ENCODE measurements around the gene RAB44. TPM values are rescaled to one million over a fixed set of nuclear protein-coding genes. Genes with fewer than 3 reads are reported as not detected.
A peak's percentile ranks its signal among the peaks of the same experiment; 100 is the strongest.

Gene RAB44
- total and polyA plus RNA-seq, 8 donors = 0.06 to 0.37 (median 0.15) TPM

DNA sequence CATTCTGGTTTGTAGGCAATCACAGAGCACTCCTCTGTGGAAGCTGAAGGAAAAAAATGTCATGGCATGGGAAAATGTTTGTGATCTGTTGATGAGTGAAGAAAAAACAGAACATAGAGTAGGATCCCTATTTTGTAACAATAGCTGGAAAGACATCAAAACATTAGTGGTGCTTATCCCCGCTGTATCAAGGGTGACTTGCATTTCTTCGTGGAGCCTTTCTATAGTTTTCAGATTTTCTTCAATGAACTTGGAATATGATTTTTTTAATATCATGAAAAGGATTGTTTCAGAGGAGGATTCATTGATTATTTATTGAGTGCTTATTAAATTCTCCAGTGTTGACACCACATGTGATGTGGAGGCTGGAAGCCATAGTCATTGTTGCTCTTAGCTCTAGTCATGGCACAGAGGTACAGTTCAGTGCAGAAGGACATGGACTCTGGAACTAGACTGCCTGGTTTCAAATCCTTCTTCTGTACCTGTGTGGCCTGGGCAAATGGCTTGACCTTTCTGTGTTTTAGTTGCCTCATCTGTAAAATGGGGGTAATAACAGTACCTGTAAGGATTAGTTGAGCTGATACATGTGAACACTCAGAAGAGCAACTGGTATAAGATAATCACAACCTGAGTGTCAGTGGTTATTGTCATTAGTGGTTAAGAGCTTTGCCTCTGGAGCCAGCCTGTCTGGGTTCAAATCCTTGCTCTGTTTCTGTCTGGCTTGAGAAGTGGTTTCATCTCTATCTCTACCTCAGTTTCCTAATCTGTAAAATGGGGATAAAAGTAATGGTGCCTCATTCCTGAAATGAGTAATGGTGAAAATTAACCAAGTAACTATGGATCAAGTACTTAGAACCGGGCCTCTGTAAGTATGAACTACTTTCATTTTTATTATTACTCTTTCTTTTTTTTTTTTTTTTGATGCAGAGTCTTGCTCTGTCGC is 33.9 kb upstream of the RAB44 start:
- intact Hi-C loops (cut with DNase I) = no loop called here
- H3K27me3 ChIP-seq = peaks cover 0 to 23% of the 10 kb centered on the region in 2 donors

DNA sequence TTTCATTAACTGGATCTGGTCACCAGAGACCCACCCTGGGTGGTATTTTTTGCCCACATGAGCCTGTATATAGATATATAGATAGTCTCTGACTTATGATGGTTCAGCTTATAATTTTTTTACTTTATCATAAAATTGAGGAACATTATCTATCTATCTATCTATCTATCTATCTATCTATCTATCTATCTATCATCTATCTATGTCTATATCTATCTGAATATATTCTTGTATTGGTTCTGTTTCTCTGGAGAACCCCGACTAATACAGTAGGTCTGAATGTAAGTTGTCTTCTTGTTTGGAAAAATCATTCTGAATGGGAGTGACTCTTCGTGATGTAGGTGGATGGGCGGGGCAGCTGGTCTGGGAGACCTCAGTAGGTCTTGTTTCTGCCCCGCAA is 32.4 kb upstream of the RAB44 start:
- H3K9me3 ChIP-seq = no peaks in the 10 kb centered on the region
- no peaks in the 10 kb centered on the region for H3K36me3 ChIP-seq
- peaks cover 0 to 13% of the 10 kb centered on the region in 2 donors for H3K4me1 ChIP-seq
- DNase-seq = no peak
- H3K27me3 ChIP-seq = peaks cover 0 to 14% of the 10 kb centered on the region in 2 donors
- TF ChIP-seq CTCF (IDR thresholded peaks at IDR 0.05) = no peak
- no peak overlapping the region for H3K27ac ChIP-seq
- intact Hi-C loops (cut with DNase I) = no loop called here
- no peak overlapping the region for H3K4me3 ChIP-seq
- ATAC-seq = no peak

More for the DNA sequence above, 33.9 kb upstream of the RAB44 start:
- H3K27ac ChIP-seq = no peak overlapping the region
- no peaks in the 10 kb centered on the region for H3K9me3 ChIP-seq
- H3K36me3 ChIP-seq = no peaks in the 10 kb centered on the region
- no peak overlapping the region for H3K4me3 ChIP-seq
- no peak for DNase-seq
- TF ChIP-seq CTCF (IDR thresholded peaks at IDR 0.05) = no peak
- no peak for ATAC-seq
- peaks cover 0 to 13% of the 10 kb centered on the region in 2 donors for H3K4me1 ChIP-seq

DNA sequence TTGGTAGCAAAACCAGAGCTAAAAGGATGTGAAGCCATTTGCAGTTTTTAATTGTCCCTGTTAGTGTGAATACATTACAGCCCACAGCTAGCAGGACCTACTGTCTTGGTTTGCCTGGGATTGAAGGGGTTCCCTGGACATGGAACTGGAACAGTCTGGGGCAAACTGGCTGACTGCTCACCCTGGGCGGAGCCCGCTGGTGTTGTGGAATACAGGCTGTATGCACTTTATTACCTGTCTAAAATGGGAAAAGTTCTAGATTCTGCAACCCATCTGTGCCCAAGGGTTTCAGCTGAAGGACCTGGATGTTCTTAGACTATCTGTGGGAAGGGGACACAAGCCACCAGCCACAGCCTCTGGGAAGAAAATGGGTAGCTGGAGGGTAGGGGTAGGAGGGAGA is 31.3 kb upstream of the RAB44 start:
- peaks cover 0 to 3% of the 10 kb centered on the region in 2 donors for H3K27me3 ChIP-seq

DNA sequence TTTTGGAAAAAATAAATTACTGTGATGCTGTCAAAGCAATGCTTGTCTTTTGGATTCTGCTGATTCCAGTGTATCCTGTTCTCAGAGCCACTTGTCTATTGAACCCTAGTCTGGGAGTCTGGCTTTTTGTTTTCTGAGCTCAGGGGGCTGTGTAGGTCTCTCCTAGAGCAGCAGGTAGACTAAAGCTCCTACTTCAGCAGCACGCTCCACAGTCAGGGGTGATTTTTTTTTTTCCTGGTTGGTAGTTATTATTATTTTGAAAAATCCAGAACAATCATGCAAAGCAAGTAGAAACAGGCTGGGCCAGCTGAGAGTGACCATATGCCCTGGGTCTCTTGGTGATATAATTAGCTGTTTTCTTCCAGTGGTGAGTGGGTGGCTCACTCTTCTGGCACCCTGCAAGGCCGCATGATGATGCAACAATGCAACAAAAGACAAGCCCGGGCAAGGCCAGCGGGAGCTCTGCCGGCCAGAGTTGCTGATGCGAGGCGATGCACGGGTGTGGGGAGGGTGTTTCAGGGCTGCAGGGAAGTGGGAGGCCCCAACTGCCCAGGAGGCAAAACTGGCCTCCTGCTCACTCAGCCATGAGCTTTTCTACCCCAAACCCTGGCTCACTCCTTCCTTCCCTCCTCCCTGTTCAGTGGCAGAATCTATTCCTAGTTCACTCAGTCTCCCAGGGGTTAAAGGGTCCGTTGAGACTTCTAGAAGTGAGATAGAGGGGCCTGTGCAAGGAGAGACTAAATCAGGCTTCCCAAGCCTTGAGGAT is 30.6 kb upstream of the RAB44 start:
- H3K36me3 ChIP-seq = no peaks in the 10 kb centered on the region
- DNase-seq (peak in 2 of 4 donors; percentile 88 to 90), ATAC-seq (peak; percentile 88)
- TF ChIP-seq CTCF (IDR thresholded peaks at IDR 0.05) = no peak
- no peaks in the 10 kb centered on the region for H3K27me3 ChIP-seq
- peaks cover 0 to 13% of the 10 kb centered on the region in 2 donors for H3K4me1 ChIP-seq
- H3K4me3 ChIP-seq = no peak overlapping the region
- intact Hi-C loops (cut with DNase I) = no loop called here
- no peaks in the 10 kb centered on the region for H3K9me3 ChIP-seq
- peak overlapping the region in 1 of 2 donors; percentile 44 for H3K27ac ChIP-seq

More for the DNA sequence above, 31.3 kb upstream of the RAB44 start:
- Histone ChIP-seq H3K27ac (no peak overlapping the region), H3K36me3 (no peaks in the 10 kb centered on the region), H3K4me1 (peaks cover 0 to 13% of the 10 kb centered on the region in 2 donors), H3K4me3 (no peak overlapping the region), H3K9me3 (no peaks in the 10 kb centered on the region)
- no peak for TF ChIP-seq CTCF (IDR thresholded peaks at IDR 0.05)
- ATAC-seq (no peak), DNase-seq (no peak)
- intact Hi-C loops (cut with DNase I) = no loop called here

GRCh38 chr6:36668591-36668990 is 29.0 kb upstream of the RAB44 start:
- H3K36me3 ChIP-seq = no peaks in the 10 kb centered on the region
- H3K4me3 ChIP-seq = no peak overlapping the region
- ATAC-seq = no peak
- no peak for TF ChIP-seq CTCF (IDR thresholded peaks at IDR 0.05)
- H3K27ac ChIP-seq = no peak overlapping the region
- intact Hi-C loops (cut with DNase I) = no loop called here
- no peaks in the 10 kb centered on the region for H3K9me3 ChIP-seq
- no peak for DNase-seq
- peaks cover 0 to 13% of the 10 kb centered on the region in 2 donors for H3K4me1 ChIP-seq
- no peaks in the 10 kb centered on the region for H3K27me3 ChIP-seq

Measured in left lung (tissue), 10 donors.